K562 (cell line): ENCODE data around the gene ZNF557. TPM values are rescaled to one million over a fixed set of nuclear protein-coding genes. Genes with fewer than 3 reads are reported as not detected.

ENCODE experiments used
- ATAC-seq: fragments of 200-7000 bp; cut with Tn5 transposase; 3 replicates; pipeline ENCODE4 v1.9.1; 2020; ENCODE audit warnings: moderate library complexity
- BruUV-seq: library from RNA; stranded (reverse); fragments of 400-500 nt; replicated peaks from 2 replicates; lab custom pipeline; 2021; lab: Mats Ljungman, UMichigan
- CTCF ChIA-PET: fragments of 300-600 bp; formaldehyde crosslinking; extraction: SDS; loops from one replicate; lab custom pipeline; 2021; ENCODE audit warnings: low intra/inter-chr PET ratio; lab: Yijun Ruan, JAX
- POLR2A ChIA-PET: fragments of 300-600, 350-650 bp; sonication (Branson Sonifier 250); formaldehyde crosslinking; extraction: SDS; loops from one replicate; lab custom pipeline; 2021; ENCODE audit warnings: antibody characterized with exemption, inconsistent platforms; lab: Yijun Ruan, JAX
- DNase-seq, 4 experiments: peaks; one replicate each; pipeline versions ENCODE4 v3.0.0 to v3.0.0-alpha.2; 2011 to 2018; ENCODE audit warnings: low spot score in 3 of 4, mixed read lengths in 3 of 4; ENCODE audit errors: extremely low read depth in 1 of 4
- FAIRE-seq: peaks from 2 replicates; lab custom pipeline; 2011; peaks lifted over from hg19 to GRCh38; lab: Jason Lieb, UNC
- H2AFZ ChIP-seq: 2 replicates; pipeline ENCODE4 v1.6.0; 2011; ENCODE audit warnings: low read depth, low read length, control low read depth, inconsistent platforms
- H3K27ac ChIP-seq: fragments of 200-600 bp; 3 replicates; pipeline ENCODE4 v1.8.0; 2011; ENCODE audit warnings: low read depth, mild to moderate bottlenecking, control low read depth, inconsistent platforms, low read length, moderate library complexity, mixed read lengths; ENCODE audit errors: extremely low read depth
- H3K27me3 ChIP-seq, 2 experiments: fragments of 300-600 bp in 1 of 2; 2 replicates in 1 of 2; 3 replicates in 1 of 2; pipeline versions ENCODE4 v1.6.0 to v1.8.0; 2011; ENCODE audit warnings: inconsistent platforms in 2 of 2, low read length in 2 of 2, mild to moderate bottlenecking in 1 of 2, mixed read lengths in 1 of 2, moderate library complexity in 1 of 2; ENCODE audit not compliant: control insufficient read depth in 2 of 2, insufficient read depth in 2 of 2
- H3K36me3 ChIP-seq: fragments of 300-600 bp; 3 replicates; pipeline ENCODE4 v1.8.0; 2011; ENCODE audit warnings: mild to moderate bottlenecking, low read length, inconsistent platforms; ENCODE audit not compliant: control insufficient read depth, insufficient read depth
- H3K4me1 ChIP-seq, 2 experiments: fragments of 200-600 bp in 1 of 2; replicated peaks in 1 of 2; 2 replicates in 1 of 2; 3 replicates in 1 of 2; pipeline versions ENCODE4 v1.5.1 to v1.8.0; 2011; ENCODE audit warnings: inconsistent platforms in 2 of 2, low read length in 2 of 2, mild to moderate bottlenecking in 1 of 2, mixed read lengths in 1 of 2, moderate library complexity in 1 of 2; ENCODE audit not compliant: control insufficient read depth in 2 of 2, insufficient read depth in 2 of 2
- H3K4me2 ChIP-seq: 2 replicates; pipeline ENCODE4 v1.6.1; 2011; ENCODE audit warnings: low read length, control low read depth, inconsistent platforms, mixed read lengths; ENCODE audit not compliant: insufficient read depth
- H3K4me3 ChIP-seq: fragments of 200-600 bp; sonication (generic), shearing (Covaris generic); 2 replicates; pipeline ENCODE4 v1.5.1; 2016; ENCODE audit warnings: control low read depth, inconsistent platforms
- H3K79me2 ChIP-seq: fragments of 200-600 bp; 3 replicates; pipeline ENCODE4 v1.8.0; 2011; ENCODE audit warnings: low read length, inconsistent platforms; ENCODE audit not compliant: control insufficient read depth, insufficient read depth
- H3K9ac ChIP-seq, 2 experiments: 2 replicates each; pipeline versions ENCODE4 v1.6.0 to v1.6.1; 2011; ENCODE audit warnings: low read depth in 2 of 2, low read length in 2 of 2, control low read depth in 1 of 2, inconsistent platforms in 1 of 2, mild to moderate bottlenecking in 1 of 2, mixed read lengths in 1 of 2; ENCODE audit not compliant: insufficient read depth in 1 of 2
- H3K9me1 ChIP-seq: one replicate; pipeline ENCODE4 v1.6.0; 2011; ENCODE audit warnings: inconsistent platforms, mild to moderate bottlenecking, low read length, moderate library complexity; ENCODE audit not compliant: control insufficient read depth, insufficient read depth
- H3K9me3 ChIP-seq: replicated peaks from 2 replicates; pipeline ENCODE4 v1.5.1; 2011; ENCODE audit warnings: low read depth, low read length, inconsistent platforms; ENCODE audit not compliant: control insufficient read depth, insufficient read depth
- H4K20me1 ChIP-seq: replicated peaks from 2 replicates; pipeline ENCODE4 v1.6.1; 2011; ENCODE audit warnings: low read length, inconsistent platforms, mixed read lengths; ENCODE audit not compliant: control insufficient read depth, insufficient read depth
- RBBP5 ChIP-seq: fragments of 200-600 bp; sonication (generic); IDR thresholded peaks from 2 replicates; pipeline ENCODE4 v1.6.1; 2012; ENCODE audit warnings: borderline replicate concordance, mild to moderate bottlenecking, low read length, control low read depth, inconsistent platforms; ENCODE audit not compliant: insufficient read depth, poor library complexity, severe bottlenecking
- WGBS: fragments of 100-300 bp; shearing (Covaris generic); methylation state at CpG from one replicate; pipeline ENCODE4 v1.1.6; 2016; ENCODE audit warnings: low coverage, mixed read lengths; ENCODE audit not compliant: insufficient coverage; ENCODE audit errors: missing lambda C conversion rate; 5-methylcytosine and 5-hydroxymethylcytosine counted together
- in situ Hi-C: fragments of 300-500 bp; cut with MboI; formaldehyde crosslinking; loops from 4 replicates; pipeline ENCODE4 v1.15.0; 2018; ENCODE audit warnings: inconsistent platforms, mixed read lengths
- intact Hi-C: fragments of 100-400 bp; cut with micrococcal nuclease; formaldehyde crosslinking; loops from 2 replicates; pipeline ENCODE4 v1.14.2; 2022
- polyA plus RNA-seq, 8 experiments: library from polyadenylated mRNA; depleted of rRNA in 4 of 8; stranded (reverse) in 5 of 8; unstranded in 3 of 8; fragments of >200 nt; fragmentation: Nextera tagmentation in 2 of 8; fragmentation: Illumina TruSeq in 1 of 8; extraction: Ambion mirVana in 2 of 8; extraction: Trizol in 1 of 8; gene quantifications; 2 replicates each; pipeline versions ENCODE4 v1.2.1 to v1.2.3, GENCODE V29; 2011 to 2014; ENCODE audit warnings: inconsistent platforms in 1 of 8, missing spikeins in 1 of 8
- total RNA-seq, 7 experiments: library from RNA; depleted of rRNA in 6 of 7; stranded (reverse); fragments of >200 nt in 6 of 7; fragmentation: Illumina TruSeq in 2 of 7; extraction: Trizol in 2 of 7; gene quantifications; 2 replicates each; pipeline versions ENCODE4 v1.2.1 to v1.2.3, GENCODE V29; 2011 to 2021; ENCODE audit warnings: low replicate concordance in 1 of 7
- TF ChIP-seq, protein P1 (sequence below): sonication (generic); formaldehyde crosslinking; IDR thresholded peaks from 2 replicates; pipeline ENCODE4 v1.8.0; 2022; ENCODE audit warnings: missing genetic modification reagents, mild to moderate bottlenecking, borderline replicate concordance

ZNF557 gene
- total and polyA plus RNA-seq, 9 of the 15 experiments (the other 6 are each of a cell fraction or from before 2014, with no cell fraction given), result 2.2 to 6.6 (median 4.4) TPM

- H4K20me1 ChIP-seq, result no peaks in the 10 kb centered on the region
- DNase-seq, result no peak
- H2AFZ ChIP-seq, result peak overlapping the region; percentile 97
- TF ChIP-seq RBBP5, result no peak
- TF ChIP-seq, protein P1, sequence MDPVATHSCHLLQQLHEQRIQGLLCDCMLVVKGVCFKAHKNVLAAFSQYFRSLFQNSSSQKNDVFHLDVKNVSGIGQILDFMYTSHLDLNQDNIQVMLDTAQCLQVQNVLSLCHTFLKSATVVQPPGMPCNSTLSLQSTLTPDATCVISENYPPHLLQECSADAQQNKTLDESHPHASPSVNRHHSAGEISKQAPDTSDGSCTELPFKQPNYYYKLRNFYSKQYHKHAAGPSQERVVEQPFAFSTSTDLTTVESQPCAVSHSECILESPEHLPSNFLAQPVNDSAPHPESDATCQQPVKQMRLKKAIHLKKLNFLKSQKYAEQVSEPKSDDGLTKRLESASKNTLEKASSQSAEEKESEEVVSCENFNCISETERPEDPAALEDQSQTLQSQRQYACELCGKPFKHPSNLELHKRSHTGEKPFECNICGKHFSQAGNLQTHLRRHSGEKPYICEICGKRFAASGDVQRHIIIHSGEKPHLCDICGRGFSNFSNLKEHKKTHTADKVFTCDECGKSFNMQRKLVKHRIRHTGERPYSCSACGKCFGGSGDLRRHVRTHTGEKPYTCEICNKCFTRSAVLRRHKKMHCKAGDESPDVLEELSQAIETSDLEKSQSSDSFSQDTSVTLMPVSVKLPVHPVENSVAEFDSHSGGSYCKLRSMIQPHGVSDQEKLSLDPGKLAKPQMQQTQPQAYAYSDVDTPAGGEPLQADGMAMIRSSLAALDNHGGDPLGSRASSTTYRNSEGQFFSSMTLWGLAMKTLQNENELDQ (CRISPR knock-in tag), result no peak
- in situ Hi-C loops (loop anchor here (5.0 kb wide), 1 partner anchor 41 kb away; no protein-coding TSS in a partner anchor), intact Hi-C loops (no loop called here)
- BruUV-seq, result no TSS peak
- H3K4me2 ChIP-seq, result peak overlapping the region; percentile 81
- no peak overlapping the region for H3K27ac ChIP-seq
- H3K9me1 ChIP-seq, result no peaks in the 10 kb centered on the region
- WGBS, result 43% methylated on average over 6 of the region's 6 CpGs
- peaks cover 24% of the 10 kb centered on the region for H3K36me3 ChIP-seq
- peaks cover 3 to 8% of the 10 kb centered on the region in 2 experiments; a peak in 2 of 5 replicates for H3K4me1 ChIP-seq
- no peaks in the 10 kb centered on the region for H3K9me3 ChIP-seq
- POLR2A ChIA-PET, result interaction anchor here (0.6 to 1.7 kb wide), 4 partner anchors 10 to 452 kb away, joined by 3 to 7 read pairs (median 6); no protein-coding TSS in a partner anchor
- H3K27me3 ChIP-seq, result no peaks in the 10 kb centered on the region
- 0 out of 2 replicates have a peak overlapping the region, but pooled peaks have one; percentile 98 for H3K4me3 ChIP-seq
- no peak for FAIRE-seq
- no peak for ATAC-seq
- H3K79me2 ChIP-seq, result peaks cover 13% of the 10 kb centered on the region
- no peak overlapping the region for H3K9ac ChIP-seq
- CTCF ChIA-PET, result interaction anchor here (0.6 kb wide), 1 partner anchor 55 kb away, joined by 3 read pairs; no protein-coding TSS in a partner anchor
Observed at GRCh38 chr19:7068599-7068998, 904 bp upstream of the ZNF557 start.
